Spleen (tissue), 7 donors: ENCODE measurements around the gene SMCHD1.

Source experiments
- CTCF ChIP-seq, 11 experiments: fragments of 200-600 bp in 7 of 11; fragments of 450-650 bp in 4 of 11; sonication (generic) in 4 of 11; IDR thresholded peaks in 8 of 11; conservative IDR thresholded peaks in 3 of 11; 1 replicate in 7 of 11; 2 replicates in 4 of 11; pipeline versions ENCODE4 v1.4.0 to v1.8.0; 2016 to 2021; ENCODE audit warnings: antibody characterized with exemption in 11 of 11, inconsistent platforms in 4 of 11, mild to moderate bottlenecking in 1 of 11
- POLR2AphosphoS5 ChIP-seq, 3 donors: sonication (generic); formaldehyde crosslinking; IDR thresholded peaks; one replicate each; pipeline ENCODE4 v1.5.1; 2017; ENCODE audit warnings: antibody characterized with exemption in 3 of 3
- donor health status: DM: no; HTN: no; CAD: no; lungs with moderate emphysema.
- donor health status: DM: no; HTN: no; CAD: no.
- donor health status: DM: no; HTN: no; CAD: no.

- TF ChIP-seq CTCF (IDR thresholded peaks at IDR 0.05 in 8 of 11, conservative IDR thresholded peaks at IDR 0.05 in 3 of 11) (no peak), POLR2AphosphoS5 (IDR thresholded peaks at IDR 0.05) (no peak)
Measured at GRCh38 chr18:2840521-2840920, 185.0 kb downstream of the SMCHD1 start.
